Right lobe of liver (tissue), 4 donors: ENCODE measurements around the gene U2AF1L4.

Experiments
- CTCF ChIP-seq, 4 donors: fragments of 200-600 bp in 3 of 4; fragments of 450-650 bp in 1 of 4; IDR thresholded peaks; one replicate each; pipeline versions ENCODE4 v1.5.1 to v1.8.0; 2016 to 2022; ENCODE audit warnings: antibody characterized with exemption in 4 of 4, mild to moderate bottlenecking in 2 of 4
- POLR2A ChIP-seq: fragments of 450-650 bp; IDR thresholded peaks from one replicate; pipeline ENCODE4 v1.6.1; 2017; ENCODE audit warnings: antibody characterized with exemption, mild to moderate bottlenecking
- donor health status: DM: no; HTN: no; CAD: no.
- donor health status: DM: no; HTN: no; CAD: no.
- donor health status: DM: no; HTN: yes; CAD: no.

DNA sequence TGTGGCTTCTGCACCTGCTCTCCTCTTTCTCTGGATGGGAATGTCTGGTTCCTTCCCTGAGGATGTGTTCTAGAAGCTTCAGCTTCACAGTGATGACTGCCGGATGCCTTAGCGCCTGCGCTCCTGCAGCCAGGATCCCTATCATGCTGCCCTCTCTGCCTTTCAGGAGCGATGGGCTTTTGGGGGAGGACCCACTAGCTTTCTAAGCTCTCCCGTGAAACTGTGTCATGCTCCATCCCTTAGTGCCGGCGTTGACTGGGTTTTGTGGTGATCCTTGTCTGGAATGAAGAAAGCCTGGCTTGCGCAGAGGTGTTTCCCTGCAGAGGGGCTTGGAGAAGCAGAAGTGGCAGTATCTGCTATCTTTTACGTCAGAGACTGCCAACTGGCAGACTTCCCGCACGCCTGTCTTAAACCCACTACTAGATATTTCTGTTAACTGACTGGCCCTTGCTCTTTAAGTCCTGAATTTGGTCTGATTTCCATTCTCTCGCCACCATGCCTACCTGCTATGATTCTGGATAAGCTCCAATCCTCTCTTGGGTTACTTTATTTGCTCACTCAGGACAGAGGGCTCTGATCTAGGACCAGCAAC is 31.2 kb downstream of the U2AF1L4 start:
- TF ChIP-seq CTCF (IDR thresholded peaks at IDR 0.05) = no peak
- no peak for TF ChIP-seq POLR2A
